ENCODE measurements around the gene FOXB1. TPM values are rescaled to one million over a fixed set of nuclear protein-coding genes. Genes with fewer than 3 reads are reported as not detected.

FOXB1 gene
- polyA plus RNA-seq, 1 donor, result not detected

DNA sequence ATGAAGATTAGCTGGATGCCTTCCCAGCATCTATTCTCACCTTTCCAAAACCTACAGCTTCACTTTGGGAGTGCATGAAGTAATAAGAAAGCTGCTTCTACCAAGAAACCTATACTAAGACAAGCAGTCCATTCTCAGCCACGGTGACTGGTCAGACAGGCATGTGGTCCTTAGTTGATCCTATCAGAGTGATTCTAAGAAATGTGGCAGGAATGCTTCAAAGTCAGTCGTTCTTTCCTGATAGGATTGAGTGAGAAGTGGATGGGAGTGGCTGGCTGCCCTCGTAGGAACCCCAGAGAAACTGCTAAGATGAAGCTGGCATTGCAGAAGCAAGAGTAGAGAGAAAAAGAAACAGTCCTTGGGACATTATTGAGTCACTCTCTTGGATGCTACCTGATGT lies 16.6 kb downstream of the FOXB1 start:
- no peak for DNase-seq

DNA sequence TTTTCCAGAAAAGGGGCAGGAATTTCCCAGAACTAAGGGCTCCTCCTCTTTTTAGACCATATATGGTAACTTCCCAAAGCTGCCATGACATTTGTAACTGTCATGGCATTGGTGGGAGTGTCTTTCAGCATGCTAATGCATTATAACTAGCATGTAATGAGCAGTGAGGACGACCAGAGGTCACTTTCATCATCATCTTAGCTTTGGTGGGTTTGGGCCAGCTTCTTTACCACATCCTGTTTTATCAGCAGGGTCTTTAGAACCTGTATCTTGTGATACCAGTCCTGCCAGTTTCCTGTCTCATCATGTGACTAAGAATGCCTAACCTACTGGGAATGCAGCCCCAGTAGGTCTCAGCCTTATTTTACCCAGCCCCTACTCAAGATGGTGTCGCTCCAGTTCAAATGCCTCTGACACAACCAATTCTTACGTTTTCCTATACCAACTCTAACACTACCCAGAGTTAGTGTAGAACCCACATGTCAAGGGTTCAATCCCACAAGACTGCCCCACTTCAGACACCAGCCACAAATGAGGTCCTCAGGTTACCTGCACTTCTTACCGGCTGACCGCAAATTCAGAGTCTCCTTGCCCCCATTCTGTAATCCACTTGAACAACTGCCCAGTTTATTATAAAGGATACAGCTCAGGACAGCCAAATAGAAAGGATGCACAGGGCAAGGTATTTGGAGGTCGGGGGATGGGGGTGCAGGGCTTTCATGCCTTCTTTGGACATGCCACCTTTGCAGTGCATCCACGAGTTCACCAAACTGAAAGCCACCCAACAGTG lies 17.7 kb downstream of the FOXB1 start:
- no peak for DNase-seq

- DNase-seq, result no peak
These were observed 18.2 kb downstream of the FOXB1 start for GRCh38 chr15:60022379-60022741.

- DNase-seq, result no peak
These were observed 22.4 kb downstream of the FOXB1 start for GRCh38 chr15:60026555-60026954.

GRCh38 chr15:60035344-60035743 lies 31.2 kb downstream of the FOXB1 start:
- no peak for DNase-seq

GRCh38 chr15:60039316-60039715 lies 35.2 kb downstream of the FOXB1 start:
- DNase-seq, result no peak

DNA sequence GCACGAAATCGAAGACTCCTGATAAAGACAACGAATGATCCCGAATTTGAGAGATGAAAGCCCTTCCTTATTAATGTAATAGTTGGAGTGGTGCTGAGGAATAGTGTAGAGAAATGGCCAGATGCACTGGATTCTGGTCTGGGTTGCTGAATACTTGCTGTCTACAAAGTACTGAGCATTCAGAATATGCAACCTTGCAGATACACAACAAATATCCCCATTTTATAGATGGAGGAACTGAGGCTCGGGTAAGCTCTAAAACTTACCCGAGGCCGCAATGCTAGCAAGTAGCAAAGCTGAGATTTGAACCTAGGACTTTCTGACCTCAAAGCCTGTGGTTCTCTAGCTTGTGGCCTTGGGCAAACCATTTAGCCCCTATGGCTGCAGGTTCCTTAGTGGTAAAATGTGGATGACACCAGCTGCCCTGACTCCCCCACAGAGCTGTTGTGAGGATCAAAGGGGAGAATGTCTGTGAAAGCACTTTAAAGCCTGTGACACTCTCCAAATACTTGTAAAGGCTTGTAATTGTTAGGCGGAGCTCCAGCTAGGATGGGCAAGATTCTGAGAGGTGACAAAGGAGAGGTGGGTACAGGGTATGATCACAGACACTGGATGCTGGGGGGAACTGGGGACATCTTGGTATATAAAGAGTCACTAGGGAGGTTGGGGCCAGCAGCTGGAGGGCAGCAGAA lies 39.8 kb downstream of the FOXB1 start:
- no peak for DNase-seq

DNA sequence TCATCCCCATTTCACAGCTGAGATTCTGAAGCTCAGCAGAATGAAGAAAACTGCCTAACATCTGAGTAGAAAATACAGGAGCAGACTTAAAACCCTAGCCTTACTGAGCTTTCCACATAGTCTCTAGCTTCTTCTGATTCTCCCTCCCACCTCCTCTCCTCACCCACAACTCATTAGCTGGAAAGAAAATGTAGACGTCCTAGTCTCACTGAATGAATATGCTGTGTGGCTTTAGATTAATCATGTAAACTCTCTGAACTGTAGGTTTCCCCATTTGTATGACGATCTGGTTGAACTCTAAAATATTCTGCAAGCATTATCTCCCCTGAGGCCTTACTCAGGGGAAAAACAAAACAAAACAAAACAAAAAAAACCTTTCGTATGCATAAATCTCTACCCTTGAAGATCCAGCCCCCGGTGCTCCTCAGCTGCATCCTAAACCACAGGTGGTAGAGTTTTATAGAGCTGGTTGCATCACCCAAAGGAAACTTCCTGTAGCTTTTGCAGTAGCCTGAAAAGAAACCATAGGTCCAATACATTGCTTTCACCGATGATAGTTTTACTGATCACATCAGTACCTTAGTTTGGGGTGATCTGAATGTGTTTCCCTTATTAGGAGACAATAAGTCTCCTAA lies 40.6 kb downstream of the FOXB1 start:
- no peak for DNase-seq

DNA sequence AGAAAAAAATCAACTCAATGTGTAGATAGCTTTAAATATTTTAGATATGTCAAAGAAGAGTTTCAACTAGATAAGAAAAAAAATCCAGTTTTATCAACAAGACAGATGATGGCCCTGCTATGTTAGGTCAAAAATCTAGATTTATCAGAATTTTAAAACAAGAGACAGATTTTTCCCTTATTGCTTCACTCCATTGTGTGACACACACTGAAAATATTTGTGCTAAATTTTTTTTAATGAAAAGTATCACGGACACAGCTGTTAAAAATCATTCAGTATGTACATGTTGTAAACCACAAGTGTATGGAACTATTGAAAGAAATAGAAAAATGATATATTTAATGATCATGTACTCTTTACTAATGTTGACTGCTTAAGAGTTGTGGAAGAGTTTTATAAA lies 43.6 kb downstream of the FOXB1 start:
- no peak for DNase-seq

GRCh38 chr15:60049948-60050347 lies 45.8 kb downstream of the FOXB1 start:
- DNase-seq, result no peak

DNA sequence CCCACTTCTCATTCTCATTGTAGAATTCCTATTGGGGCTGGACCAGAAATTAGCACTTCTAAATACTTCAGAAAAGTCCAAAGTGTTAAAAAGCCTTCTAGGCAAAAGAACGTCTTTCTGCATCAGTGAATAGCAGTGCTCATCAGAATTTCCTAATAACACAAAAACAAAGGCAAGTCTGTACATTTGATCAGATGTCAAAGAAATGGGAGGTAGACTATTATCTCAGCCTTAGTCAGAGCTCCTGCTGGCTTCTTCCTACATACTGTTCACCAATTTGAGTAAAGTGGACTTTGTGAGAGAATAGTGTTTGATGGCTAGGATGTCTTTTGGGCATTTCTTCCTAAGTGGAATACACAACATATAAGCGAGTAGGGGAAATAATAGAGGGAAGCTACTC lies 48.7 kb downstream of the FOXB1 start:
- no peak for DNase-seq

DNA sequence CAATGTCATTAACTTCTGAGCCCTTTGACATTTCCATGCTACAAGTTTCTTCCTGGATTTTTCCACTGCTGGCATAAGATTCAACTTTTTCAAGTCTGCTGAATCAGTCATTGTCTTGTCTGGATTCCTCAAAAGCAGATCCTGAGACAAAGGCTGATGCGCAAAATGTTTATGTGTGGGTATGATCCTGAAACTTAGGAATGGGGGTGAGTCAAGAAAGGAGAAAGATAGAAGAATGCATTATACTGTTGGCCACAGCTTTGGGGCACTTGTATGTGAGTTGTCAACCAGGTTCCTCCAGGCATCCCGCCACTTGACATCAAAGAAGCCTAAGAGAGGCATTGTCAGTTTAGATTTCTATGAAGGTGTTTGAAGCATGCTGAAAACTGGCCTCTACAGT lies 50.4 kb downstream of the FOXB1 start:
- no peak for DNase-seq

Data from left kidney (tissue), 2 donors.